Type B pancreatic cell (in vitro differentiated cells): Measurements from ENCODE around the gene TRAT1. TPM values are rescaled to one million over a fixed set of nuclear protein-coding genes. Genes with fewer than 3 reads are reported as not detected.

Source experiments
- DNase-seq: peaks from one replicate; pipeline ENCODE4 v3.0.0; 2021; ENCODE audit warnings: mixed read lengths; ENCODE audit not compliant: unreplicated experiment; ENCODE audit errors: extremely low spot score
- H3K27ac Mint-ChIP-seq: 2 replicates; pipeline ENCODE4 v1.8.0; 2021; ENCODE audit warnings: mild to moderate bottlenecking, mixed read lengths
- H3K27me3 Mint-ChIP-seq: 2 replicates; pipeline ENCODE4 v1.8.0; 2021; ENCODE audit warnings: mixed read lengths
- H3K36me3 Mint-ChIP-seq: 2 replicates; pipeline ENCODE4 v1.8.0; 2021; ENCODE audit warnings: mixed read lengths
- H3K4me1 Mint-ChIP-seq: one replicate; pipeline ENCODE4 v1.8.0; 2021; ENCODE audit warnings: mixed read lengths; ENCODE audit not compliant: unreplicated experiment
- H3K4me3 Mint-ChIP-seq: 2 replicates; pipeline ENCODE4 v1.8.0; 2021; ENCODE audit warnings: mild to moderate bottlenecking, mixed read lengths
- H3K9me3 Mint-ChIP-seq: 2 replicates; pipeline ENCODE4 v1.8.0; 2021; ENCODE audit warnings: mixed read lengths
- total RNA-seq: library from RNA; stranded (reverse); gene quantifications from 2 replicates; pipeline ENCODE4 v1.2.1, GENCODE V29; 2021; ENCODE audit warnings: low replicate concordance
- TF ChIP-seq, protein P1 (sequence below): fragments of 200-600 bp; sonication (generic); conservative IDR thresholded peaks from 2 replicates; pipeline ENCODE4 v1.5.0; 2021; ENCODE audit warnings: antibody characterized with exemption, mild to moderate bottlenecking

The TRAT1 gene
- total RNA-seq, 1 donor from 2014 or later, result not detected

DNA sequence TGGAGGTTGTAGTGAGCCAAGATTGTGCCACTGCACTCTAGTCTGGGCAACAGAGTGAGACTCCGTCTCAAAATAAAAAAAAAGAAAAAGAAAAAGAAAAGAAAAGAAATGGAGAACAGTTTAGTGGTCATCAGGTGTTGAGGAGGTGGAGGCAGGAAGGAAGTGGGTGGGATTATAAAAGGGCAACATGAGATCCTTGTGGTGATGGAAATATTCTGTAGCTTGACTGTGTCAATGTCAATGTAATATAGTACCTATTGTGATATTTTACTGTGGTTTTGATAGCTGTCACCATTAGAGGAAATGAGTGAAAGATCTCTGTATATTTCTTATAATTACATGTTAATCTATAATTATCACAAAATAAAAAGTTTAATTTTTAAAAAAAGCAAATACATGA lies 60.8 kb downstream of the TRAT1 start:
- DNase-seq, result no peak
- Mint-ChIP-seq H3K27ac (no peak overlapping the region), H3K4me1 (peaks cover 5% of the 10 kb centered on the region), H3K27me3 (no peaks in the 10 kb centered on the region), H3K36me3 (no peaks in the 10 kb centered on the region), H3K4me3 (no peak overlapping the region), H3K9me3 (no peaks in the 10 kb centered on the region)
- TF ChIP-seq, protein P1, sequence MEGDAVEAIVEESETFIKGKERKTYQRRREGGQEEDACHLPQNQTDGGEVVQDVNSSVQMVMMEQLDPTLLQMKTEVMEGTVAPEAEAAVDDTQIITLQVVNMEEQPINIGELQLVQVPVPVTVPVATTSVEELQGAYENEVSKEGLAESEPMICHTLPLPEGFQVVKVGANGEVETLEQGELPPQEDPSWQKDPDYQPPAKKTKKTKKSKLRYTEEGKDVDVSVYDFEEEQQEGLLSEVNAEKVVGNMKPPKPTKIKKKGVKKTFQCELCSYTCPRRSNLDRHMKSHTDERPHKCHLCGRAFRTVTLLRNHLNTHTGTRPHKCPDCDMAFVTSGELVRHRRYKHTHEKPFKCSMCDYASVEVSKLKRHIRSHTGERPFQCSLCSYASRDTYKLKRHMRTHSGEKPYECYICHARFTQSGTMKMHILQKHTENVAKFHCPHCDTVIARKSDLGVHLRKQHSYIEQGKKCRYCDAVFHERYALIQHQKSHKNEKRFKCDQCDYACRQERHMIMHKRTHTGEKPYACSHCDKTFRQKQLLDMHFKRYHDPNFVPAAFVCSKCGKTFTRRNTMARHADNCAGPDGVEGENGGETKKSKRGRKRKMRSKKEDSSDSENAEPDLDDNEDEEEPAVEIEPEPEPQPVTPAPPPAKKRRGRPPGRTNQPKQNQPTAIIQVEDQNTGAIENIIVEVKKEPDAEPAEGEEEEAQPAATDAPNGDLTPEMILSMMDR, result no peak

DNA sequence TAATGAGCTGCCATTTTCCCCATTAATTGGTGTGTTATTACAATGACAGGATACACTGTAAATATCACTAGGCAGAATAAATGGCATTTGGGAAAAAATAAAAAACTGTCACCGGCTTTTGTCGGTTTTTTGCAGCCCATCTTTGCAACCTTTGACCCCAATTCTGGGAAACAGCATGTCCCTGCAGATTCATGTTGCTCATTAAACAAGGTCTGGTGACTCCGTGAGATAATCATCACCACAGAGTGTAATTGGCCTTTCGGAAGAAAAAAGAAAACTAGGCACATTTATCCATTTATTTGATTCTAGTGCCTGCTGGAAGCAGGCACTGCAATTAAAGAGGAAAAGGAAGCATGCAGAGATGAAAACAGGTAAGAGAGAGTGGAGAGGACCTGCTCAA lies 64.5 kb downstream of the TRAT1 start:
- no peak overlapping the region for H3K4me3 Mint-ChIP-seq
- H3K9me3 Mint-ChIP-seq, result no peaks in the 10 kb centered on the region
- TF ChIP-seq, protein P1, result no peak
- DNase-seq, result no peak
- H3K36me3 Mint-ChIP-seq, result no peaks in the 10 kb centered on the region
- H3K27ac Mint-ChIP-seq, result no peak overlapping the region
- no peaks in the 10 kb centered on the region for H3K27me3 Mint-ChIP-seq
- peaks cover 5% of the 10 kb centered on the region for H3K4me1 Mint-ChIP-seq

DNA sequence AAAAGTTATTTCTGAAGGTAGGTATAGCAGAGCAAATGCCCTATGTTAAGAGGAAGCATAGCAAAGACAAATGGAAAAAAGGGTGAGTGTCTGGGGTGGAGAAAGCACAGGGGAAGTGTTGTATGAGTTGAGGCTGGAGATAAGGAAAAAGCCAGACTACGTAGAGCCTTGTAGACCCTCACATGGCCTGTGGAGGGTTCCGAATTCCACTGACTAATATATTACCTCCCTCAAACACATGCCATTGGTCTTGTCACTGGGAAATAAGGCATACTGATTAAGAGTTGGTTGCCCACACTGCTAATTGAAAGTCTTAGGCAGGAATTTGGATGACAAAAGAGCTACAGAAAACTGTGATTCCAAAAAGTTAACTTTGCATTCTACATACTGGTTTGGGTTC lies 65.2 kb downstream of the TRAT1 start:
- H3K9me3 Mint-ChIP-seq, result no peaks in the 10 kb centered on the region
- no peaks in the 10 kb centered on the region for H3K27me3 Mint-ChIP-seq
- no peak for DNase-seq
- no peak overlapping the region for H3K4me3 Mint-ChIP-seq
- H3K36me3 Mint-ChIP-seq, result no peaks in the 10 kb centered on the region
- peaks cover 5% of the 10 kb centered on the region for H3K4me1 Mint-ChIP-seq
- no peak overlapping the region for H3K27ac Mint-ChIP-seq
- TF ChIP-seq, protein P1, result no peak

GRCh38 chr3:108891833-108892232 lies 69.2 kb downstream of the TRAT1 start:
- Mint-ChIP-seq H3K27me3 (no peaks in the 10 kb centered on the region), H3K36me3 (no peaks in the 10 kb centered on the region), H3K4me1 (peaks cover 5% of the 10 kb centered on the region), H3K27ac (no peak overlapping the region), H3K9me3 (no peaks in the 10 kb centered on the region), H3K4me3 (no peak overlapping the region)
- TF ChIP-seq, protein P1, result no peak
- DNase-seq, result no peak

DNA sequence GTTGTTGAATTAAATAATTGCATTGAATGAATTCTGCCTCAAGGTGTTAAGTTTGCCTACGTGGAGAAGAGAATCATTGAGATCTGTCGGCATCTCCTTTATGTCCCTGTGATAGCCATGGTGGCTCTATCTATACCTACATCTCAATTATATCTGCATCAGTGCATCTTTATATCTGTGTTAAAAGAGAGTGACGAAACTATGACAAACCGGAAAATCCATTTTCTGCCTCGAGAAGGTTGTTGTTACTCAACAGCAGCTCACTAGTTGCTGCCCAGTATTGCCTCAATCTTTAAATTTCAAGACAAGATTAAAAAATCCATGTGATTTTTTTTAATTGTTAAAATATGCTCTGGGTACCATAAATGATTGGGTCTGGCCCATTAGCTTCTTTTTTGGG lies 72.4 kb downstream of the TRAT1 start:
- Mint-ChIP-seq H3K36me3 (no peaks in the 10 kb centered on the region), H3K4me3 (no peak overlapping the region), H3K4me1 (no peaks in the 10 kb centered on the region), H3K27me3 (no peaks in the 10 kb centered on the region), H3K27ac (no peak overlapping the region), H3K9me3 (no peaks in the 10 kb centered on the region)
- no peak for DNase-seq
- TF ChIP-seq, protein P1, result no peak

DNA sequence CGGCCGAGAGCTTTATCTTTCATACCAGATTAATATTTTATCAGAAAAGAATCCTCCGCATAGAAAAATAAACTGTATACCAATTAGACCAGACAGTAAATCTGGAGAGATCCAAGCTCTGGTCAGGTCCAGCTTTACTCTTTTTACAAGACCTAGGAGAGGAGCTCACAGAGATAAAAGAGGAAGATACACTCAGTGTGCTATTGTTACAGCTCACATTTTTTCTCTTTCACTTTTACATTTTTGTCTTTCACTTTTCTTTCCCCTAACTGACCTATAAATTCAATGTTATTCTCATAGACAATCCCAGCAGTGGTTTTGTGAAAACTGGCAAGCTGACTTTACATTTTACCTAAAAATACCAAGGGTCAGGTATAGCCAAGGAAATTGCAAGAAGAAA lies 75.3 kb downstream of the TRAT1 start:
- H3K9me3 Mint-ChIP-seq, result no peaks in the 10 kb centered on the region
- H3K36me3 Mint-ChIP-seq, result no peaks in the 10 kb centered on the region
- H3K27me3 Mint-ChIP-seq, result no peaks in the 10 kb centered on the region
- no peak overlapping the region for H3K27ac Mint-ChIP-seq
- no peaks in the 10 kb centered on the region for H3K4me1 Mint-ChIP-seq
- no peak overlapping the region for H3K4me3 Mint-ChIP-seq
- no peak for DNase-seq
- TF ChIP-seq, protein P1, result no peak
